Uterus (tissue), 4 donors: ENCODE data around the gene LRRC37A2. TPM values are rescaled to one million over a fixed set of nuclear protein-coding genes. Genes with fewer than 3 reads are reported as not detected.
A peak's percentile ranks its signal among the peaks of the same experiment; 100 is the strongest.
"Not testable (repeated sequence)": the region's sequence is repeated elsewhere in the genome, so short reads cannot be mapped to it uniquely, and the experiment has no call there.

Source experiments
- DNase-seq, 2 donors: peaks; one replicate each; pipeline ENCODE4 v3.0.0-alpha.2; 2019 to 2020
- H3K27ac ChIP-seq, 2 donors: fragments of 200-600 bp; sonication (generic); 1 replicate in 1 of 2; 2 replicates in 1 of 2; pipeline ENCODE4 v1.5.1; 2016 to 2018
- H3K27me3 ChIP-seq, 2 donors: fragments of 200-600 bp; sonication (generic); one replicate each; pipeline ENCODE4 v1.5.1; 2018 to 2019; ENCODE audit warnings: control low read depth in 1 of 2
- H3K36me3 ChIP-seq, 2 donors: fragments of 200-600 bp; sonication (generic); one replicate each; pipeline ENCODE4 v1.5.1; 2019; ENCODE audit warnings: control low read depth in 1 of 2
- H3K4me1 ChIP-seq, 2 donors: fragments of 200-600 bp; sonication (generic); one replicate each; pipeline ENCODE4 v1.5.1; 2018 to 2019; ENCODE audit warnings: control low read depth in 1 of 2
- H3K4me3 ChIP-seq, 2 donors: fragments of 200-600 bp; sonication (generic); 1 replicate in 1 of 2; 2 replicates in 1 of 2; pipeline ENCODE4 v1.5.1; 2018 to 2019; ENCODE audit warnings: mild to moderate bottlenecking in 1 of 2
- H3K9me3 ChIP-seq, 2 donors: fragments of 200-600 bp; sonication (generic); one replicate each; pipeline ENCODE4 v1.5.1; 2019; ENCODE audit warnings: control low read depth in 1 of 2
- intact Hi-C: fragments of 100-400 bp; cut with DNase I; formaldehyde crosslinking; loops from one replicate; pipeline ENCODE4 v1.15.1; 2023; ENCODE audit warnings: low total_unique reads
- total RNA-seq, 4 donors: library from RNA; depleted of rRNA in 3 of 4; stranded (reverse); fragments of >200 nt in 3 of 4; gene quantifications; one replicate each; pipeline versions ENCODE4 v1.1.0 to v1.2.4, GENCODE V29; 2014 to 2023
- donor health status: DM: yes; HTN: yes; CAD: no.

LRRC37A2 gene
- 10 to 100 TPM in 2 of 4 donors, 1 to 10 TPM in 2; 1.8 to 34.9 (median 16.4) TPM for total RNA-seq

GRCh38 chr17:46512168-46512567 is at the start of gene LRRC37A2:
Gene LRRC37A2 (plus strand): TSS chr17:46512468. CDS start chr17:46512713, 245 bp downstream.
- intact Hi-C loops, H3K36me3 ChIP-seq: not testable (repeated sequence)

GRCh38 chr17:46467618-46468017 is 44.6 kb upstream of the LRRC37A2 start:
- H3K27ac ChIP-seq, H3K9me3 ChIP-seq, DNase-seq, H3K4me1 ChIP-seq, H3K36me3 ChIP-seq, H3K4me3 ChIP-seq, intact Hi-C loops, H3K27me3 ChIP-seq: not testable (repeated sequence)

More at GRCh38 chr17:46512168-46512567, at the start of gene LRRC37A2:
- not testable (repeated sequence) for H3K27me3 ChIP-seq, H3K27ac ChIP-seq, H3K4me3 ChIP-seq, H3K9me3 ChIP-seq, H3K4me1 ChIP-seq, DNase-seq

GRCh38 chr17:46474489-46474888 is 37.8 kb upstream of the LRRC37A2 start:
- intact Hi-C loops, H3K4me1 ChIP-seq, H3K27me3 ChIP-seq, H3K27ac ChIP-seq, DNase-seq, H3K9me3 ChIP-seq, H3K4me3 ChIP-seq, H3K36me3 ChIP-seq: not testable (repeated sequence)

GRCh38 chr17:46475583-46475982 is 36.7 kb upstream of the LRRC37A2 start:
- H3K4me3 ChIP-seq, H3K9me3 ChIP-seq, H3K36me3 ChIP-seq, H3K27ac ChIP-seq, H3K4me1 ChIP-seq, DNase-seq, intact Hi-C loops, H3K27me3 ChIP-seq: not testable (repeated sequence)

GRCh38 chr17:46478823-46479222 is 33.4 kb upstream of the LRRC37A2 start:
- DNase-seq, H3K9me3 ChIP-seq, H3K4me1 ChIP-seq, H3K27ac ChIP-seq, intact Hi-C loops, H3K36me3 ChIP-seq, H3K27me3 ChIP-seq, H3K4me3 ChIP-seq: not testable (repeated sequence)

- H3K27me3 ChIP-seq, intact Hi-C loops, H3K36me3 ChIP-seq, H3K4me1 ChIP-seq, H3K9me3 ChIP-seq, H3K4me3 ChIP-seq, DNase-seq, H3K27ac ChIP-seq: not testable (repeated sequence)
Observed at GRCh38 chr17:46481310-46481709, 31.0 kb upstream of the LRRC37A2 start.

- H3K27ac ChIP-seq, H3K4me1 ChIP-seq, H3K36me3 ChIP-seq, H3K27me3 ChIP-seq, H3K9me3 ChIP-seq, DNase-seq, intact Hi-C loops, H3K4me3 ChIP-seq: not testable (repeated sequence)
Observed at GRCh38 chr17:46492021-46492420, 20.2 kb upstream of the LRRC37A2 start.

GRCh38 chr17:46499437-46500139 is 12.7 kb upstream of the LRRC37A2 start:
- H3K4me1 ChIP-seq, H3K36me3 ChIP-seq, H3K27me3 ChIP-seq, DNase-seq, H3K27ac ChIP-seq, intact Hi-C loops, H3K4me3 ChIP-seq, H3K9me3 ChIP-seq: not testable (repeated sequence)

GRCh38 chr17:46505896-46506295 is 6.4 kb upstream of the LRRC37A2 start:
- H3K9me3 ChIP-seq, DNase-seq, intact Hi-C loops, H3K27me3 ChIP-seq, H3K4me3 ChIP-seq, H3K27ac ChIP-seq, H3K4me1 ChIP-seq, H3K36me3 ChIP-seq: not testable (repeated sequence)

GRCh38 chr17:46534716-46535115 is 22.4 kb downstream of the LRRC37A2 start:
- H3K27me3 ChIP-seq, H3K9me3 ChIP-seq, H3K4me3 ChIP-seq, H3K36me3 ChIP-seq, H3K27ac ChIP-seq, intact Hi-C loops, H3K4me1 ChIP-seq: not testable (repeated sequence)
- DNase-seq: peak; percentile 7 to 16

GRCh38 chr17:46548607-46549006 is 36.3 kb downstream of the LRRC37A2 start:
- H3K4me3 ChIP-seq, H3K27me3 ChIP-seq, H3K4me1 ChIP-seq, H3K36me3 ChIP-seq, H3K27ac ChIP-seq, intact Hi-C loops, H3K9me3 ChIP-seq: not testable (repeated sequence)
- DNase-seq: peak in 1 of 2 donors; percentile 14

GRCh38 chr17:46559155-46559554 is 46.9 kb downstream of the LRRC37A2 start:
- H3K4me3 ChIP-seq, H3K27me3 ChIP-seq, H3K27ac ChIP-seq, DNase-seq, H3K9me3 ChIP-seq, H3K4me1 ChIP-seq, H3K36me3 ChIP-seq, intact Hi-C loops: not testable (repeated sequence)

GRCh38 chr17:46560048-46560447 is 47.8 kb downstream of the LRRC37A2 start:
- H3K27me3 ChIP-seq, H3K4me1 ChIP-seq, H3K4me3 ChIP-seq, H3K27ac ChIP-seq, intact Hi-C loops, H3K9me3 ChIP-seq, DNase-seq, H3K36me3 ChIP-seq: not testable (repeated sequence)

- intact Hi-C loops, H3K4me3 ChIP-seq, H3K27me3 ChIP-seq, H3K27ac ChIP-seq, H3K9me3 ChIP-seq, H3K36me3 ChIP-seq, DNase-seq, H3K4me1 ChIP-seq: not testable (repeated sequence)
Observed at GRCh38 chr17:46566284-46566683, 54.0 kb downstream of the LRRC37A2 start.
